Suppressor macrophage (primary cell): ENCODE results near the gene KCNG2.
A peak's percentile ranks its signal among the peaks of the same experiment; 100 is the strongest.

Source experiments
- DNase-seq, 4 experiments: peaks; one replicate each; pipeline ENCODE4 v3.0.0-alpha.2; 2020 to 2022

Gene KCNG2

DNA sequence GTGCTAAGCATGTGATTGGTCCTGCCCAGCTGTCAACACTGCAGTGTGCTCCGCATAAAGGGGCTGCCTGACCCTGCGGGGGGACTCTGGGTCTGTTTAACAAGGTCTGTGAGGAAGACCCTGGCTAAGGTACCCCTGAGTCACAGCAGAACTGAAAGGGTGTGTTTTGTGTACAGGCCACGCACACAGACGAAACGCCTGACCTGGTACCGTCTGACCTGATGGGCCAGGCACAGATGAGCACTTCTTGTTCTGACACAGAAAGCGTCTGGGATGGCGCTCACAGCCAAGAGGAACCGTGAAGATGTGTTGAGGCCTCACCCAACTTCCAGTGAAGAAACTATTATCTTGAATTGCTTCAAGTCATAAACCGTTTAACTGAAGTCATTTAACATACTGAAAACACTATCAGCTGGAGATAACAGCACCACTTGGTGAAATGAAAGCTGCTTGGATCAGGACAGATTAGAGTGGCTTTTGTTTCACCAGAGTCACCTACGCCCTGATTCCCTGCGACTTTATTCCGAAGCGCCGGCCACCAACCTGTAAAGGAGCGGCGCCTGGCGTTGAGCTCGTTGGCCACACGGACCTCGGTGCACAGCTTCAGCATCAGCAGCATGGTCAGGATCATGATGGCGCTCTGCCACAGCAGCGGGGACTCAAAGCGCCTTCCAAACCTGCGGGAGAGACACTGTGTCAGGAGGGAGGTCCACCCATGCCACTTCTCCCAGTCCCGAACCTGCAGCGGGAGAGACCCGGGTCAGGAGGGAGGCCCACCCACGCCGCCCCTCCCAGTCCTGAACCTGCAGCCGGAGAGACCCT, 145.3 kb downstream of the KCNG2 start:
- no peak for DNase-seq

DNA sequence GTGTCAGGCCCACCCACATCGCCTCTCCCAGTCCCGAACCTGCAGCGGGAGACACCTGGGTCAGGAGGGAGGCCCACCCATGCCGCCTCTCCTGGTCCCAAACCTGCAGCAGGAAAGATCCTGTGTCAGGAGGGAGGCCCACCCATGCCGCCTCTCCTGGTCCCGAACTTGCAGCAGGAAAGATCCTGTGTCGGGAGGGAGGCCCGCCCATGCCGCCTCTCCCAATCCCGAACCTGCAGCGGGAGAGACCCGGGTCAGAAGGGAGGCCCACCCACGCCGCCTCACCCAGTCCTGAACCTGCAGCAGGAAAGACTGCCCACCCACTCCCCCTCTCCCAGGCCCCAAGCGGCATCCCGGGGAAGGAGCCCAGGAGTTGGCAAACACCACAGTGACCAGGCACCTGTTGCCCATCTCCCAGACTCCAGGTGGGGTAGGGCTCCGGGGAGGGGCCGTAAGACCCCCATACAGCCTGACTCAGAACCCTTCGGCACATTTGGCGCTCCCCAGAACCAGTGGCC, 145.9 kb downstream of the KCNG2 start:
- DNase-seq, result no peak

DNA sequence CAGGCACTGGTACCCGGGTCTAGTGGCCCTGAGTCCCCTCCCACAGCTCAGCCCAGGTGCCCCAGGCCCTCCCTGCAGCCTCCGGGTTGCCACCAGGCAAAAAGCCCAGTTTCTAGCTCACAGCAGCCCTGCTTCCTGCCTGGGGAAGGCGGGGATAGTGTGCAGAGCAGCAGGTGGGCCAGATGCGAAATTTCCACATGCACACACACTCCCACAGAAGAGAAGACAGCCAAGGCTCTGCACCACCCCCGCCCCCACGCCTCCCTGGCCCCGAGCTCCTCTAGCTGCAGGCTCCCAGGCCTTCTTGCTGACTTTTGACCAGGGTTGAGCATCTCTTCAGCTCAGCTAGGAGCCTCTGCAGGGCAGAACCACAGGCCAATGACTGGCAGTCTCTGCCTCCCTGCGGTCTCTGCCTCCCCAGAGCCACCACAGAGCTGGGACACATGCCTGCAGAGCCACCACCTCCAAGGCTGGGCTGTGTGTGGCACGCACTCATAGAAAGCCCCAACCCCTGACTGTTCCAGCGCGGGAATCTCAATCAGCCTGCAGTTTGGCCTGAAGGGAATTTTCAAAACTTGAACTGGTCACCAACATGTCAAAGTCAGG, 146.5 kb downstream of the KCNG2 start:
- peak in 2 of 4 experiments; percentile 22 to 31 for DNase-seq

DNA sequence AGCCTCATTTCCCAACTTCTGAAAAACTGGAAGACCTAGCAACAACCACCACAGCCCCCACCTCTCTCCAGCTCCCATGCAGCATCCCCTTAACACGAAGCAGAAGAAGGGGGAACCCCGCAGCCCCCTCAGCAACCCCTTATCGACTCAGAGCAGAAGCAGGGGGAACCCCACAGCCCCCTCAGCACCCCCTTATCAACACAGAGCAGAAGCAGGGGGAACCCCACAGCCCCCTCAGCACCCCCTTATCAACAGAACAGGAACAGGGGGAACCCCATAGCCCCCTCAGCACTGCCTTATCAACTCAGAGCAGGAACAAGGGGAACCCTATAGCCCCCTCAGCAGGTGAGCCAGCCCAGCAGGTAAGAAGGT, 147.0 kb downstream of the KCNG2 start:
- no peak for DNase-seq

DNA sequence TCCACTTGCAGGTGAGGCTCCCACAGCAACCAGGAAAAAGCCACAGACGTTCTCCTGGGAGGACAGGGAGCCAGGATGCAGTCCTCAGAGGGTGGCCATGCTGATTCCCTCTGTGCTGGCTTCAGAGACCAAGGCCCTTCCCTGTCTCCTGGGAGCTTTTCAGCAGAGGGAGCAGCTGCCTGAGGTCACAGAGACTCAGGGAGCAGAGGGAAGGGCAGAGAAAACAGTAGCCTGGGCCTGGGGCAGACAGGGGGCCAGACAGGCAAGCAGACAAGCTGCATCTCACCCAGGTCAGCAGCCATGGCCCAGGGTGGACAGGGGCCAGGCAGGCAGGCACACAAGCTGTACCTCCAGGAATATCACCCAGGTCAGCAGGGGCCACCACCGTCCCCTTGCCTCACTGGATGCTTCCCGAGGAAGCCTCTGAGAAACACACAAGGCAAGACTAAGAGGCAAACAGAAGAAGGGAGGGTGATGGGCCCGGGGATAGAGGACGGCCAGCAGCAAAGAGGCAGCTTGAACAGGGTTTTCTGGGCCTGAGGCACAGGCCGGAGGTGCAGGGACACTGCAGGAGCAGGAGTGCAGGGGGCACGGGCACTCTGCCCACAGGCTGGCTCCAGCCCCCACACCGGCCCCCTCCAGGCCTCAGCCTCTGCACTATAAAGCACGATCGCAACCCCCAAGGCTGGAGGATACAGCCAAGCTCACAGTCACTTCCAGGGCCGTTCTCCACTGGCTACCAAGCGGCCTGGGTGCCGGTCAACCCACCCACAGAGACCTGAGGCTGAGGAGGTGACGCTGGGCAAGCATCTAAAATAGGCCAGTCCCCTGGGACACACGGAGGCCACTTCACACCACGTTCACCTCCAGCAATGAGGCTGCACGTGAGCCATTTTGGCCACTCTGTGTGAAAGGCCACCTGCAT, 147.6 kb downstream of the KCNG2 start:
- DNase-seq, result no peak

DNA sequence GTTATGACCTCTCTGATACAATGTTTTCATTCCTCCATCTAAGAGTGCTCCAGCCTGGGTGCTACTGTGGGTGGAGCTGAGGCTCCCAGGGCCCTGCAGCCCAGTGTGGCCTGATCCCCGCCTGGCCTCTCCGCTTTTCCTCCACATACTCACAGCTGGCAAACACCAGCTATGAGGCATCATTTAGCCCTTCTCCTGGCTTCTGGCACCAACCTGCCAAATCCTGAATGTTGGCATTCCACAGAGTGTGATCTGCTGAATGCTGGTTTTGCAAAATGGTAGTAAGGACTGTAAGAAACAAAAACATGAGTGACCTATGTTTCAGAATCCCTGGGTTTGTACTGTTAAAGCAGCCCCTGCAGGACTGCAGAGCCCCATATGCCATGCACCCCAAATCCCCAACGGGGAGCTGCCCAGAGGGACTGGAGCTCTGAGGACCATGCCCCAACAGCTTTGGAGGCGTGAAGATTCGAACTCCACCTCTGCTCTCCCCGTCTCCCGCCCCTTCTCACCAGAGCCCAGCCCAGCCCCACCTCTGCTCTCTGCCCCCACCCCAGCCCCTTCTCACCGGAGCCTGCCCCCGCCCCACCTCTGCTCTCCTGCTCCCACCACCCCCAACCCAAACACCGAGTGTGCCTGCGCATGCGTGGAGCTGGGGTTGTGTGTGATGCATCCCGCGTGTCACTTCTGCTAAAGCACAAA, 149.5 kb downstream of the KCNG2 start:
- DNase-seq, result no peak

DNA sequence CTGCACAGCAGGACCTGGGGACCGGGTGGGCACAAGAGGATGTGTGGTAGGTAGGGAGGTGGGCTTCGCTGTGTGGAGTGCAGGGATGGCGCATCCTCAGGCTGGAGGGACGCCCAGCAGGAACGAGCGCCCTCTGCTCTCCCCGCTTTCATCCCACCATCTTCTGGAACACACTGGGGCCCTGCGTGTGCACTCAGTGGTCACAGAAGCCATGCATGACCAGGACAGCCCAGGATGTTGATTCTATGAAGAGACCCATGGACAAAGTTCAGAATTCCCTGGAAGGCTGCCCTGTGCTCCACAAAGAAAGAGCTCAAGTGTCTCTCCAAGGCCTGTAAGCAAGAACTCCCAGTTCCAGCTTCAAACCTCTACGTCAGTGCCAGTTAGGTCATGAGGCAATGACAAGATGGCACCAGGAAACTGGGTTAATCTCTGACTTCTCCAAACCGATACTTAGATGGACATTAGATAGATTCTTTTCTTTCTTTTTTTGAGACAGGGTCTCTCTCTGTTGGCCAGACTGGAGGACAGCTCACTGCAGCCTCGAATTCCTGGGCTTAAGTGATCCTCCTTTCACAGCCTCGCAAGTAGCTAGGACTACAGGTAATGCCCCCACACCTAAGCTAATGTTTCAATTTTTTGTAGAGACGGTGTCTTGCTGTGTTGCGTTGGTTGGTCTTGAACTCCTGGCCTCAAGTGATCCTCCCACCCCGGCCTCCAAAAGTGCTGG, 150.3 kb downstream of the KCNG2 start:
- no peak for DNase-seq

DNA sequence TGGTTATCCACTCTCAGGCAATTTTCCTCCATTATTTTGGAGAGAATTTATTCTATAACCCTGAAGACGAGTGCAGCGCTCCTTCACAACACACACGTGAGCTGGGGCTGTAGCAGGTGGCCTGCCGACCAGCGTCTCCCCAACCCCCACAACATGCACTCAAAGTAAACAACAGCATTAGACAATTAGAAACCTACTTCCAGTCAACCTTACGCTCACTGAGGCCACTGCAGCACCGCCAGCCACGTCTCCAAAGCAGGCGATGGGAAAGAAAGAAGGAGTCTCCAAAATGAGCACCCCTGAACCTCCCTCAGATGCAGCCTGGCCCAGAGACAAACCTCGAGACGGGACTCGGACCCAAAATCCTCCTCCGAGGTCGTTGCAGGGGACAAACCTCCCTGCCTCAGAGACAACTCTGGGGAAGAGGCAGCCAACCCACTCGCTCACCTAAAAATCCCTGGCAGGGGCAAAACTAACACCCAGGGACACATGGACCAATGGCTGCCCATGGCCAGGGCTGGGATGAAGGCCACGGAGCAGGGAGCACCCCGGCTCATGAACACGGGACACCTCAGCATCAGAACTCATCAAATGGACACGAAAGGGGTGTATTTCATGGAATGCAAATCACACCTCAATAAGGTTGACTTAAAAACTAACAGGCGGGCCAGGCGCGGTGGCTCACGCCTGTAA, 151.1 kb downstream of the KCNG2 start:
- no peak for DNase-seq
